GM23338 (cell line): Measurements from ENCODE around the gene CHCHD6. TPM values are rescaled to one million over a fixed set of nuclear protein-coding genes. Genes with fewer than 3 reads are reported as not detected.

Experiments used
- ATAC-seq: fragments of 200-7000 bp; cut with Tn5 transposase; 3 replicates; pipeline ENCODE4 v1.9.1; 2020
- DNase-seq: peaks from one replicate; pipeline ENCODE4 v3.0.0-alpha.2; 2015; ENCODE audit warnings: low spot score
- H2AFZ ChIP-seq: fragments of 200-600 bp; sonication (generic); 2 replicates; pipeline ENCODE4 v1.8.0; 2016; ENCODE audit warnings: antibody characterized with exemption, mild to moderate bottlenecking, moderate library complexity
- H3F3A ChIP-seq: fragments of 200-600 bp; sonication (generic); replicated peaks from 2 replicates; pipeline ENCODE4 v1.8.0; 2017; ENCODE audit warnings: antibody characterized with exemption, mixed run types, low read depth
- H3K27ac ChIP-seq: fragments of 200-600 bp; sonication (generic); 2 replicates; pipeline ENCODE4 v1.6.1; 2016; ENCODE audit warnings: low read depth
- H3K27me3 ChIP-seq: fragments of 200-600 bp; sonication (generic); 2 replicates; pipeline ENCODE4 v1.8.0; 2016; ENCODE audit warnings: mild to moderate bottlenecking, mixed run types, moderate library complexity; ENCODE audit not compliant: insufficient read depth
- H3K36me3 ChIP-seq: fragments of 200-600 bp; sonication (generic); 2 replicates; pipeline ENCODE4 v1.8.0; 2016; ENCODE audit warnings: mild to moderate bottlenecking; ENCODE audit not compliant: insufficient read depth
- H3K4me1 ChIP-seq: fragments of 200-600 bp; sonication (generic); 2 replicates; pipeline ENCODE4 v1.8.0; 2016; ENCODE audit warnings: mild to moderate bottlenecking, moderate library complexity; ENCODE audit not compliant: insufficient read depth
- H3K4me2 ChIP-seq: fragments of 200-600 bp; sonication (generic); 2 replicates; pipeline ENCODE4 v1.7.1; 2017; ENCODE audit warnings: mixed run types
- H3K4me3 ChIP-seq: fragments of 200-600 bp; sonication (generic); 2 replicates; pipeline ENCODE4 v1.6.1; 2016; ENCODE audit warnings: mixed run types
- H3K79me2 ChIP-seq: fragments of 200-600 bp; sonication (generic); replicated peaks from 2 replicates; pipeline ENCODE4 v1.8.0; 2017; ENCODE audit warnings: mild to moderate bottlenecking; ENCODE audit not compliant: insufficient read depth
- H3K9me2 ChIP-seq: fragments of 200-600 bp; sonication (generic); 2 replicates; pipeline ENCODE4 v1.8.0; 2017; ENCODE audit not compliant: insufficient read depth
- H4K20me1 ChIP-seq: fragments of 200-600 bp; sonication (generic); replicated peaks from 2 replicates; pipeline ENCODE4 v1.8.0; 2017; ENCODE audit warnings: mild to moderate bottlenecking; ENCODE audit not compliant: insufficient read depth
- H3K27ac Mint-ChIP-seq: 2 replicates; pipeline ENCODE4 v1.8.0; 2020; ENCODE audit warnings: inconsistent platforms, mild to moderate bottlenecking, moderate library complexity, mixed read lengths
- H3K27me3 Mint-ChIP-seq: 3 replicates; pipeline ENCODE4 v1.8.0; 2022; ENCODE audit warnings: low read depth, mild to moderate bottlenecking, moderate library complexity, mixed read lengths, inconsistent platforms; ENCODE audit not compliant: insufficient read depth, poor library complexity
- H3K36me3 Mint-ChIP-seq: 3 replicates; pipeline ENCODE4 v1.8.0; 2021; ENCODE audit warnings: low read depth, mild to moderate bottlenecking, inconsistent platforms, moderate library complexity, mixed read lengths
- H3K4me1 Mint-ChIP-seq: 3 replicates; pipeline ENCODE4 v1.8.0; 2020; ENCODE audit warnings: mild to moderate bottlenecking, inconsistent platforms, mixed read lengths
- H3K4me3 Mint-ChIP-seq: 3 replicates; pipeline ENCODE4 v1.8.0; 2021; ENCODE audit warnings: moderate library complexity, mild to moderate bottlenecking, inconsistent platforms, mixed read lengths
- H3K9me3 Mint-ChIP-seq: 3 replicates; pipeline ENCODE4 v1.8.0; 2020; ENCODE audit warnings: moderate library complexity, mild to moderate bottlenecking, inconsistent platforms, mixed read lengths
- ETS1 ChIP-seq: IDR thresholded peaks from 2 replicates; pipeline ENCODE4 v1.6.1; 2016; ENCODE audit warnings: antibody characterized with exemption
- EZH2phosphoT487 ChIP-seq: fragments of 200-600 bp; sonication (generic); IDR thresholded peaks from one replicate; pipeline ENCODE4 v1.8.1; 2018; ENCODE audit warnings: antibody characterized with exemption; ENCODE audit not compliant: unreplicated experiment
- JUNB ChIP-seq: IDR thresholded peaks from one replicate; pipeline ENCODE4 v1.6.1; 2016; ENCODE audit warnings: antibody characterized with exemption; ENCODE audit not compliant: unreplicated experiment
- POLR2AphosphoS5 ChIP-seq: IDR thresholded peaks from 2 replicates; pipeline ENCODE4 v1.6.1; 2016; ENCODE audit warnings: antibody characterized with exemption, low read depth
- STAT1 ChIP-seq: IDR thresholded peaks from one replicate; pipeline ENCODE4 v1.6.1; 2016; ENCODE audit warnings: antibody characterized with exemption; ENCODE audit not compliant: unreplicated experiment
- ZNF331 ChIP-seq: fragments of 250-450 bp; sonication (Bioruptor Pico); IDR thresholded peaks from 2 replicates; pipeline ENCODE4 v1.5.0; 2020; ENCODE audit warnings: low read depth, mild to moderate bottlenecking, moderate library complexity
- polyA plus RNA-seq: library from polyadenylated mRNA; unstranded; fragments of >200 nt; fragmentation: Nextera tagmentation; extraction: Ambion mirVana; gene quantifications from 2 replicates; pipeline ENCODE4 v1.2.1, GENCODE V29; 2016
- total RNA-seq: library from RNA; depleted of rRNA; stranded (reverse); fragments of >200 nt; shearing (Covaris generic); gene quantifications from 2 replicates; pipeline ENCODE4 v1.2.3, GENCODE V29; 2014
- TF ChIP-seq, protein P1 (sequence below), 2 experiments: fragments of 200-600 bp in 1 of 2; sonication (generic) in 1 of 2; conservative IDR thresholded peaks; 2 replicates each; pipeline versions ENCODE4 v1.5.1 to v1.6.1; 2016 to 2017; ENCODE audit warnings: antibody characterized with exemption in 2 of 2, low read depth in 2 of 2, mild to moderate bottlenecking in 2 of 2, moderate library complexity in 1 of 2
- TF ChIP-seq, protein P2 (sequence below): fragments of 250-450 bp; sonication (Bioruptor Pico); IDR thresholded peaks from 2 replicates; pipeline ENCODE4 v1.5.0; 2020; ENCODE audit warnings: mild to moderate bottlenecking, moderate library complexity

The CHCHD6 gene
- total and polyA plus RNA-seq, 2 experiments from 2014 or later = 28.8 to 43.0 TPM

DNA sequence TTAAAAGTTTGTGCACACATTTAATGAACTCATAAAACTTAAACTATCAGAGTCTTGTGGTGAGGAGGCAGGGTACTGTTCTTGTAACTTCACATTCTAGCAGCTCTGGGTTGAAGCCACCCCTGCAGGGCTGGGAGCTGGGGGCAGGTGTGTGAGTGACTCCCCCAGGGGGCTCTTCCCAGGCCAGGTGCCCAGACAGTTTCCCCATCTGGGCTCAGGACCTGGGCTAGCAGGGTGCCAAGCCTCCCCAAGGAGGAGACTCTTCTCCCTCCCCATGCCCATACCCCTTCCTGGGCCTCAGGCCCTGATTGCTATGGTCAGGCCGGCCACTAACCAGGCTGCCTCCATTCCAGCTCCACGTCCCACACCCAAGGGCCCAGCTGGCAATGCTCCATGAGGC is 22.0 kb upstream of the CHCHD6 start (continued):
- no peak for TF ChIP-seq STAT1
- TF ChIP-seq, protein P1, sequence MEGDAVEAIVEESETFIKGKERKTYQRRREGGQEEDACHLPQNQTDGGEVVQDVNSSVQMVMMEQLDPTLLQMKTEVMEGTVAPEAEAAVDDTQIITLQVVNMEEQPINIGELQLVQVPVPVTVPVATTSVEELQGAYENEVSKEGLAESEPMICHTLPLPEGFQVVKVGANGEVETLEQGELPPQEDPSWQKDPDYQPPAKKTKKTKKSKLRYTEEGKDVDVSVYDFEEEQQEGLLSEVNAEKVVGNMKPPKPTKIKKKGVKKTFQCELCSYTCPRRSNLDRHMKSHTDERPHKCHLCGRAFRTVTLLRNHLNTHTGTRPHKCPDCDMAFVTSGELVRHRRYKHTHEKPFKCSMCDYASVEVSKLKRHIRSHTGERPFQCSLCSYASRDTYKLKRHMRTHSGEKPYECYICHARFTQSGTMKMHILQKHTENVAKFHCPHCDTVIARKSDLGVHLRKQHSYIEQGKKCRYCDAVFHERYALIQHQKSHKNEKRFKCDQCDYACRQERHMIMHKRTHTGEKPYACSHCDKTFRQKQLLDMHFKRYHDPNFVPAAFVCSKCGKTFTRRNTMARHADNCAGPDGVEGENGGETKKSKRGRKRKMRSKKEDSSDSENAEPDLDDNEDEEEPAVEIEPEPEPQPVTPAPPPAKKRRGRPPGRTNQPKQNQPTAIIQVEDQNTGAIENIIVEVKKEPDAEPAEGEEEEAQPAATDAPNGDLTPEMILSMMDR (conservative IDR thresholded peaks at IDR 0.05; ENCODE audit: low read depth in 2 of 2) = no peak
- TF ChIP-seq POLR2AphosphoS5 = no peak
- no peak for TF ChIP-seq ZNF331 (CRISPR knock-in tag)
- TF ChIP-seq EZH2phosphoT487 = no peak

DNA sequence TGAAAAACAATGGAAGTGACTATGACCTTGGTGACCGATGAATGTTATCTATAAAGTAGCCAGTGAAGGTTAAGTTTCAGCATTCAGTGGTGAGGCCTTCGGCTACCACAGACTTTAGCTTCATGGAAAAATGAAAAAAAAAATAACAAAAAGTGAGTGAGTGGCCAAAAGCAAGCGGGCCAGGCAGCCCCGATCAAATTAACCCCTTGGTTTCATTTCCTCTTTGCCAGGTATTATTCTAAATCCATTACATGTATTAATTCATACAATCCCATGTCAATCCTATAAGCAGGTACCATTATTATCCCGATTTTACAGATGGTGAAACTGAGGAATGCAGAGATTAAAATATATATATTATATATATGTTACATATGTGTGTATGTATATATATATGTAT is 21.0 kb upstream of the CHCHD6 start:
- H3K4me1 ChIP-seq = peaks cover 11% of the 10 kb centered on the region
- no peaks in the 10 kb centered on the region for H3F3A ChIP-seq
- DNase-seq (no peak), ATAC-seq (no peak)
- H3K27ac ChIP-seq = no peak overlapping the region
- peaks cover 19% of the 10 kb centered on the region for H3K27me3 Mint-ChIP-seq
- no peak overlapping the region for H3K27ac Mint-ChIP-seq
- TF ChIP-seq JUNB (no peak), ETS1 (no peak), ZNF331 (CRISPR knock-in tag) (no peak)
- TF ChIP-seq, protein P1 (conservative IDR thresholded peaks at IDR 0.05; ENCODE audit: low read depth in 2 of 2) = no peak
- TF ChIP-seq, protein P2, sequence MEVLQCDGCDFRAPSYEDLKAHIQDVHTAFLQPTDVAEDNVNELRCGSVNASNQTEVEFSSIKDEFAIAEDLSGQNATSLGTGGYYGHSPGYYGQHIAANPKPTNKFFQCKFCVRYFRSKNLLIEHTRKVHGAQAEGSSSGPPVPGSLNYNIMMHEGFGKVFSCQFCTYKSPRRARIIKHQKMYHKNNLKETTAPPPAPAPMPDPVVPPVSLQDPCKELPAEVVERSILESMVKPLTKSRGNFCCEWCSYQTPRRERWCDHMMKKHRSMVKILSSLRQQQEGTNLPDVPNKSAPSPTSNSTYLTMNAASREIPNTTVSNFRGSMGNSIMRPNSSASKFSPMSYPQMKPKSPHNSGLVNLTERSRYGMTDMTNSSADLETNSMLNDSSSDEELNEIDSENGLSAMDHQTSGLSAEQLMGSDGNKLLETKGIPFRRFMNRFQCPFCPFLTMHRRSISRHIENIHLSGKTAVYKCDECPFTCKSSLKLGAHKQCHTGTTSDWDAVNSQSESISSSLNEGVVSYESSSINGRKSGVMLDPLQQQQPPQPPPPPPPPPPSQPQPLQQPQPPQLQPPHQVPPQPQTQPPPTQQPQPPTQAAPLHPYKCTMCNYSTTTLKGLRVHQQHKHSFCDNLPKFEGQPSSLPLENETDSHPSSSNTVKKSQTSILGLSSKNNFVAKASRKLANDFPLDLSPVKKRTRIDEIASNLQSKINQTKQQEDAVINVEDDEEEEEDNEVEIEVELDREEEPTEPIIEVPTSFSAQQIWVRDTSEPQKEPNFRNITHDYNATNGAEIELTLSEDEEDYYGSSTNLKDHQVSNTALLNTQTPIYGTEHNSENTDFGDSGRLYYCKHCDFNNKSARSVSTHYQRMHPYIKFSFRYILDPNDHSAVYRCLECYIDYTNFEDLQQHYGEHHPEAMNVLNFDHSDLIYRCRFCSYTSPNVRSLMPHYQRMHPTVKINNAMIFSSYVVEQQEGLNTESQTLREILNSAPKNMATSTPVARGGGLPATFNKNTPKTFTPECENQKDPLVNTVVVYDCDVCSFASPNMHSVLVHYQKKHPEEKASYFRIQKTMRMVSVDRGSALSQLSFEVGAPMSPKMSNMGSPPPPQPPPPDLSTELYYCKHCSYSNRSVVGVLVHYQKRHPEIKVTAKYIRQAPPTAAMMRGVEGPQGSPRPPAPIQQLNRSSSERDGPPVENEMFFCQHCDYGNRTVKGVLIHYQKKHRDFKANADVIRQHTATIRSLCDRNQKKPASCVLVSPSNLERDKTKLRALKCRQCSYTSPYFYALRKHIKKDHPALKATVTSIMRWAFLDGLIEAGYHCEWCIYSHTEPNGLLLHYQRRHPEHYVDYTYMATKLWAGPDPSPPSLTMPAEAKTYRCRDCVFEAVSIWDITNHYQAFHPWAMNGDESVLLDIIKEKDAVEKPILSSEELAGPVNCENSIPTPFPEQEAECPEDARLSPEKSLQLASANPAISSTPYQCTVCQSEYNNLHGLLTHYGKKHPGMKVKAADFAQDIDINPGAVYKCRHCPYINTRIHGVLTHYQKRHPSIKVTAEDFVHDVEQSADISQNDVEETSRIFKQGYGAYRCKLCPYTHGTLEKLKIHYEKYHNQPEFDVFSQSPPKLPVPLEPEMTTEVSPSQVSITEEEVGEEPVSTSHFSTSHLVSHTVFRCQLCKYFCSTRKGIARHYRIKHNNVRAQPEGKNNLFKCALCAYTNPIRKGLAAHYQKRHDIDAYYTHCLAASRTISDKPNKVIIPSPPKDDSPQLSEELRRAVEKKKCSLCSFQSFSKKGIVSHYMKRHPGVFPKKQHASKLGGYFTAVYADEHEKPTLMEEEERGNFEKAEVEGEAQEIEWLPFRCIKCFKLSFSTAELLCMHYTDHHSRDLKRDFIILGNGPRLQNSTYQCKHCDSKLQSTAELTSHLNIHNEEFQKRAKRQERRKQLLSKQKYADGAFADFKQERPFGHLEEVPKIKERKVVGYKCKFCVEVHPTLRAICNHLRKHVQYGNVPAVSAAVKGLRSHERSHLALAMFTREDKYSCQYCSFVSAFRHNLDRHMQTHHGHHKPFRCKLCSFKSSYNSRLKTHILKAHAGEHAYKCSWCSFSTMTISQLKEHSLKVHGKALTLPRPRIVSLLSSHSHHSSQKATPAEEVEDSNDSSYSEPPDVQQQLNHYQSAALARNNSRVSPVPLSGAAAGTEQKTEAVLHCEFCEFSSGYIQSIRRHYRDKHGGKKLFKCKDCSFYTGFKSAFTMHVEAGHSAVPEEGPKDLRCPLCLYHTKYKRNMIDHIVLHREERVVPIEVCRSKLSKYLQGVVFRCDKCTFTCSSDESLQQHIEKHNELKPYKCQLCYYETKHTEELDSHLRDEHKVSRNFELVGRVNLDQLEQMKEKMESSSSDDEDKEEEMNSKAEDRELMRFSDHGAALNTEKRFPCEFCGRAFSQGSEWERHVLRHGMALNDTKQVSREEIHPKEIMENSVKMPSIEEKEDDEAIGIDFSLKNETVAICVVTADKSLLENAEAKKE (CRISPR knock-in tag) = no peak
- no peaks in the 10 kb centered on the region for H4K20me1 ChIP-seq
- no peaks in the 10 kb centered on the region for H3K79me2 ChIP-seq
- no peaks in the 10 kb centered on the region for H3K36me3 ChIP-seq
- no peak overlapping the region for H3K4me2 ChIP-seq
- H3K9me3 Mint-ChIP-seq = no peaks in the 10 kb centered on the region
- no peak overlapping the region for H2AFZ ChIP-seq
- no peak overlapping the region for H3K4me3 ChIP-seq
- H3K36me3 Mint-ChIP-seq = no peaks in the 10 kb centered on the region
- no peaks in the 10 kb centered on the region for H3K9me2 ChIP-seq
- H3K4me3 Mint-ChIP-seq = no peak overlapping the region
- peaks cover 34% of the 10 kb centered on the region for H3K4me1 Mint-ChIP-seq
- H3K27me3 ChIP-seq = peaks cover 19% of the 10 kb centered on the region
